Neuron (in vitro differentiated cells): Measurements from ENCODE around the gene SIRT5.

Experiments used
- H2AFZ ChIP-seq: one replicate; pipeline ENCODE4 v1.6.1; 2013; ENCODE audit warnings: low read depth, mild to moderate bottlenecking, inconsistent platforms, low read length, moderate library complexity
- H3K27me3 ChIP-seq: one replicate; pipeline ENCODE4 v1.6.1; 2013; ENCODE audit warnings: low read length; ENCODE audit not compliant: insufficient read depth
- H3K36me3 ChIP-seq: one replicate; pipeline ENCODE4 v1.6.1; 2013; ENCODE audit warnings: low read length; ENCODE audit not compliant: insufficient read depth
- H3K4me1 ChIP-seq: one replicate; pipeline ENCODE4 v1.6.1; 2013; ENCODE audit warnings: low read length; ENCODE audit not compliant: insufficient read depth
- H3K4me3 ChIP-seq: 2 replicates; pipeline ENCODE4 v1.5.1; 2013; ENCODE audit warnings: mild to moderate bottlenecking, low read length, moderate library complexity
- H3K9me3 ChIP-seq: one replicate; pipeline ENCODE4 v1.6.1; 2013; ENCODE audit warnings: low read length

The SIRT5 gene

GRCh38 chr6:13538084-13538483 lies 36.3 kb upstream of the SIRT5 start:
- H3K36me3 ChIP-seq: no peaks in the 10 kb centered on the region
- no peak overlapping the region for H3K4me3 ChIP-seq
- no peaks in the 10 kb centered on the region for H3K27me3 ChIP-seq
- H2AFZ ChIP-seq: no peak overlapping the region
- H3K4me1 ChIP-seq: no peaks in the 10 kb centered on the region
- no peaks in the 10 kb centered on the region for H3K9me3 ChIP-seq

- H2AFZ ChIP-seq: no peak overlapping the region
- H3K36me3 ChIP-seq: no peaks in the 10 kb centered on the region
- H3K4me3 ChIP-seq: no peak overlapping the region
- H3K4me1 ChIP-seq: no peaks in the 10 kb centered on the region
- H3K9me3 ChIP-seq: no peaks in the 10 kb centered on the region
- no peaks in the 10 kb centered on the region for H3K27me3 ChIP-seq
These were observed 35.8 kb upstream of the SIRT5 start for GRCh38 chr6:13538600-13538999.

GRCh38 chr6:13539572-13539971 lies 34.8 kb upstream of the SIRT5 start:
- Histone ChIP-seq H3K4me3 (no peak overlapping the region), H2AFZ (no peak overlapping the region), H3K36me3 (no peaks in the 10 kb centered on the region), H3K4me1 (no peaks in the 10 kb centered on the region), H3K9me3 (no peaks in the 10 kb centered on the region), H3K27me3 (no peaks in the 10 kb centered on the region)

- no peaks in the 10 kb centered on the region for H3K27me3 ChIP-seq
- H3K36me3 ChIP-seq: no peaks in the 10 kb centered on the region
- no peak overlapping the region for H3K4me3 ChIP-seq
- H2AFZ ChIP-seq: no peak overlapping the region
- H3K4me1 ChIP-seq: no peaks in the 10 kb centered on the region
- no peaks in the 10 kb centered on the region for H3K9me3 ChIP-seq
These were observed 32.9 kb upstream of the SIRT5 start for GRCh38 chr6:13541496-13541895.

- H3K36me3 ChIP-seq: no peaks in the 10 kb centered on the region
- no peaks in the 10 kb centered on the region for H3K4me1 ChIP-seq
These were observed 29.8 kb upstream of the SIRT5 start for GRCh38 chr6:13544454-13545186.

GRCh38 chr6:13545885-13546284 lies 28.5 kb upstream of the SIRT5 start:
- H3K4me1 ChIP-seq: no peaks in the 10 kb centered on the region
- H3K9me3 ChIP-seq: no peaks in the 10 kb centered on the region
- no peaks in the 10 kb centered on the region for H3K27me3 ChIP-seq
- no peaks in the 10 kb centered on the region for H3K36me3 ChIP-seq
- no peak overlapping the region for H3K4me3 ChIP-seq
- H2AFZ ChIP-seq: no peak overlapping the region

More at GRCh38 chr6:13544454-13545186, 29.8 kb upstream of the SIRT5 start:
- H3K4me3 ChIP-seq: no peak overlapping the region
- H3K27me3 ChIP-seq: no peaks in the 10 kb centered on the region
- no peak overlapping the region for H2AFZ ChIP-seq
- H3K9me3 ChIP-seq: no peaks in the 10 kb centered on the region

- H2AFZ ChIP-seq: no peak overlapping the region
- H3K36me3 ChIP-seq: no peaks in the 10 kb centered on the region
- no peaks in the 10 kb centered on the region for H3K9me3 ChIP-seq
- H3K27me3 ChIP-seq: no peaks in the 10 kb centered on the region
- H3K4me1 ChIP-seq: no peaks in the 10 kb centered on the region
- H3K4me3 ChIP-seq: no peak overlapping the region
These were observed 25.7 kb upstream of the SIRT5 start for GRCh38 chr6:13548500-13549210.

GRCh38 chr6:13550656-13551055 lies 23.7 kb upstream of the SIRT5 start:
- no peak overlapping the region for H2AFZ ChIP-seq
- H3K36me3 ChIP-seq: no peaks in the 10 kb centered on the region
- peaks cover 4% of the 10 kb centered on the region for H3K4me1 ChIP-seq
- H3K27me3 ChIP-seq: no peaks in the 10 kb centered on the region
- H3K9me3 ChIP-seq: no peaks in the 10 kb centered on the region
- no peak overlapping the region for H3K4me3 ChIP-seq

GRCh38 chr6:13553646-13554045 lies 20.8 kb upstream of the SIRT5 start:
- Histone ChIP-seq H3K4me3 (no peak overlapping the region), H3K36me3 (no peaks in the 10 kb centered on the region), H3K4me1 (peaks cover 4% of the 10 kb centered on the region), H3K27me3 (no peaks in the 10 kb centered on the region), H3K9me3 (no peaks in the 10 kb centered on the region), H2AFZ (no peak overlapping the region)

- peaks cover 4% of the 10 kb centered on the region for H3K4me1 ChIP-seq
- no peak overlapping the region for H3K4me3 ChIP-seq
- no peaks in the 10 kb centered on the region for H3K9me3 ChIP-seq
- H3K36me3 ChIP-seq: no peaks in the 10 kb centered on the region
- no peaks in the 10 kb centered on the region for H3K27me3 ChIP-seq
- H2AFZ ChIP-seq: peak overlapping the region; percentile 15
These were observed 19.5 kb upstream of the SIRT5 start for GRCh38 chr6:13554929-13555333.

- Histone ChIP-seq H3K27me3 (no peaks in the 10 kb centered on the region), H3K4me1 (peaks cover 11% of the 10 kb centered on the region), H3K9me3 (no peaks in the 10 kb centered on the region), H3K4me3 (no peak overlapping the region), H3K36me3 (no peaks in the 10 kb centered on the region), H2AFZ (no peak overlapping the region)
These were observed 16.6 kb upstream of the SIRT5 start for GRCh38 chr6:13557841-13558240.

- Histone ChIP-seq H2AFZ (peak overlapping the region; percentile 32), H3K4me1 (peaks cover 11% of the 10 kb centered on the region), H3K9me3 (no peaks in the 10 kb centered on the region)
These were observed 15.7 kb upstream of the SIRT5 start for GRCh38 chr6:13558718-13559117.

GRCh38 chr6:13559251-13559650 lies 15.2 kb upstream of the SIRT5 start:
- Histone ChIP-seq H3K27me3 (no peaks in the 10 kb centered on the region), H2AFZ (peak overlapping the region; percentile 32), H3K4me1 (peaks cover 11% of the 10 kb centered on the region), H3K4me3 (no peak overlapping the region), H3K9me3 (no peaks in the 10 kb centered on the region), H3K36me3 (no peaks in the 10 kb centered on the region)

More at GRCh38 chr6:13558718-13559117, 15.7 kb upstream of the SIRT5 start:
- no peak overlapping the region for H3K4me3 ChIP-seq
- H3K27me3 ChIP-seq: no peaks in the 10 kb centered on the region
- H3K36me3 ChIP-seq: no peaks in the 10 kb centered on the region
